Measurements from ENCODE around the gene ARMC2. TPM values are rescaled to one million over a fixed set of nuclear protein-coding genes. Genes with fewer than 3 reads are reported as not detected.

Gene ARMC2
- total and polyA plus RNA-seq, 2 of the 4 experiments (the other 2 are of a cell fraction), result 0.72 to 3.9 TPM

- H2BK20ac ChIP-seq (ENCODE audit: low read depth, low read length), result no peak overlapping the region
- peaks cover 3% of the 10 kb centered on the region for H3K4me1 ChIP-seq (ENCODE audit: control insufficient read depth, insufficient read depth, low read length)
- dilution Hi-C loops (cut with HindIII; ENCODE audit: low sequenced_read_pairs, unreplicated experiment) (no loop called here), in situ Hi-C loops (cut with MboI; ENCODE audit: low sequenced_read_pairs) (no loop called here), intact Hi-C loops (cut with micrococcal nuclease) (no loop called here)
- TF ChIP-seq CEBPB (IDR thresholded peaks at IDR 0.05; ENCODE audit: low read depth, low read length) (peak; percentile 57; the same call in 1 of the 2 replicates), USF2 (IDR thresholded peaks at IDR 0.05; ENCODE audit: low read depth, low read length) (no peak)
- no peak overlapping the region for H2AK9ac ChIP-seq (replicated peaks; ENCODE audit: low read depth, low read length, poor library complexity)
- CTCF ChIA-PET, result interaction anchor here (0.6 kb wide), 1 partner anchor 67 kb away, joined by 3 read pairs; no protein-coding TSS in a partner anchor
- H3K18ac ChIP-seq (ENCODE audit: low read depth, low read length), result no peak overlapping the region
- H2AFZ ChIP-seq (replicated peaks; ENCODE audit: low read length, poor library complexity), result no peak overlapping the region
- no peaks in the 10 kb centered on the region for H3K79me1 ChIP-seq (ENCODE audit: low read depth in 1 of 2, low read length in 2 of 2)
- no peak overlapping the region for H3K27ac ChIP-seq (ENCODE audit: insufficient read depth, low read length)
- H3K27me3 ChIP-seq (ENCODE audit: control insufficient read depth, insufficient read depth, low read length), result no peaks in the 10 kb centered on the region; the same call in 1 of the 2 replicates
- no peak overlapping the region for H2AK5ac ChIP-seq (ENCODE audit: low read depth, low read length)
- no peaks in the 10 kb centered on the region for H4K20me1 ChIP-seq (ENCODE audit: insufficient read depth, low read length)
- H3K4me3 ChIP-seq (ENCODE audit: insufficient read depth, low read depth, low read length), result no peak overlapping the region
- no peak overlapping the region for H3K23ac ChIP-seq (ENCODE audit: low read depth, low read length)
- no peaks in the 10 kb centered on the region for H3K36me3 ChIP-seq (ENCODE audit: control insufficient read depth, insufficient read depth, low read length)
- H3K56ac ChIP-seq (ENCODE audit: extremely low read depth, insufficient read depth, low read length), result no peak overlapping the region
- ATAC-seq (ENCODE audit: low read depth) (peak; percentile 48; the same call in 1 of the 2 replicates), DNase-seq (no peak)
- H3K14ac ChIP-seq (replicated peaks; ENCODE audit: low read depth, low read length), result no peak overlapping the region
- no peak overlapping the region for H2BK5ac ChIP-seq (ENCODE audit: low read depth, low read length, poor library complexity, severe bottlenecking)
- no peak overlapping the region for H2BK120ac ChIP-seq (ENCODE audit: low read depth, low read length)
- H2BK15ac ChIP-seq (ENCODE audit: low read depth, low read length), result no peak overlapping the region
- H3K4me2 ChIP-seq (ENCODE audit: low read depth, low read length), result no peak overlapping the region
- H3K4ac ChIP-seq (ENCODE audit: low read depth, low read length), result no peak overlapping the region
- H3K9me3 ChIP-seq (ENCODE audit: control insufficient read depth, insufficient read depth, low read length), result no peaks in the 10 kb centered on the region
- POLR2A ChIA-PET (ENCODE audit: unreplicated experiment), result no interaction called here
- no peak overlapping the region for H4K8ac ChIP-seq (ENCODE audit: low read depth in 2 of 2, low read length in 2 of 2)
- BruUV-seq (replicated peaks), result no TSS peak
- H4K5ac ChIP-seq (ENCODE audit: low read depth, low read length), result no peak overlapping the region
- no CpG with 5 or more reads among the region's 2 CpGs for WGBS, 2 experiments (ENCODE audit: extremely low coverage in 2 of 2, insufficient read length in 1 of 2)
- H3K9ac ChIP-seq (ENCODE audit: low read depth, low read length), result no peak overlapping the region
- H3K9me1 ChIP-seq (ENCODE audit: insufficient read depth, low read length), result no peaks in the 10 kb centered on the region
- no peak overlapping the region for H4K91ac ChIP-seq (ENCODE audit: insufficient read depth, low read depth, low read length)
These were observed 121.6 kb downstream of the ARMC2 start for GRCh38 chr6:108969776-108970175.
